ENCODE data around the gene BRIP1. TPM values are rescaled to one million over a fixed set of nuclear protein-coding genes. Genes with fewer than 3 reads are reported as not detected.
A peak's percentile ranks its signal among the peaks of the same experiment; 100 is the strongest.
"Not testable (repeated sequence)": the region's sequence is repeated elsewhere in the genome, so short reads cannot be mapped to it uniquely, and the experiment has no call there.

BRIP1 gene
- total and polyA plus RNA-seq, 9 of the 15 experiments (the other 6 are each of a cell fraction or from before 2014, with no cell fraction given): 2.4 to 17.5 (median 11.2) TPM

- peaks cover 13% of the 10 kb centered on the region; the same call in 2 of the 3 replicates for H3K36me3 ChIP-seq (ENCODE audit: control insufficient read depth, insufficient read depth, low read length)
- H3K4me1 ChIP-seq (replicated peaks in 1 of 2; ENCODE audit: control insufficient read depth in 2 of 2, insufficient read depth in 2 of 2, low read length in 2 of 2); FAIRE-seq; H2AFZ ChIP-seq (ENCODE audit: low read depth, low read length); H3K27me3 ChIP-seq (ENCODE audit: control insufficient read depth in 2 of 2, insufficient read depth in 2 of 2, low read length in 2 of 2); H3K4me2 ChIP-seq (ENCODE audit: insufficient read depth, low read length); BruUV-seq (replicated peaks); CTCF ChIA-PET (ENCODE audit: low intra/inter-chr PET ratio); H3K9ac ChIP-seq (ENCODE audit: insufficient read depth in 1 of 2, low read depth in 2 of 2, low read length in 2 of 2); H3K9me3 ChIP-seq (replicated peaks; ENCODE audit: control insufficient read depth, insufficient read depth, low read depth, low read length); ATAC-seq; H4K20me1 ChIP-seq (replicated peaks; ENCODE audit: control insufficient read depth, insufficient read depth, low read length); in situ Hi-C loops (cut with MboI); intact Hi-C loops (cut with micrococcal nuclease); H3K27ac ChIP-seq (ENCODE audit: extremely low read depth, low read depth, low read length); H3K9me1 ChIP-seq (ENCODE audit: control insufficient read depth, insufficient read depth, low read length); POLR2A ChIA-PET; H3K79me2 ChIP-seq (ENCODE audit: control insufficient read depth, insufficient read depth, low read length); DNase-seq (ENCODE audit: extremely low read depth in 1 of 4, low spot score in 3 of 4); H3K4me3 ChIP-seq: not testable (repeated sequence)
- TF ChIP-seq ZBTB11 (CRISPR knock-in tag; IDR thresholded peaks at IDR 0.05) (peak in 1 of 3 experiments; percentile 50; a peak in 1 of 6 replicates), EWSR1 (IDR thresholded peaks at IDR 0.05; ENCODE audit: borderline replicate concordance, low read depth, partially characterized antibody) (peak; percentile 62)
- WGBS (ENCODE audit: insufficient coverage, low coverage, missing lambda C conversion rate): 56% methylated on average over 2 of the region's 2 CpGs
These were observed 37.1 kb downstream of the BRIP1 start for GRCh38 chr17:61826198-61826597.
